ENCODE measurements around the gene FREM3.

The FREM3 gene

DNA sequence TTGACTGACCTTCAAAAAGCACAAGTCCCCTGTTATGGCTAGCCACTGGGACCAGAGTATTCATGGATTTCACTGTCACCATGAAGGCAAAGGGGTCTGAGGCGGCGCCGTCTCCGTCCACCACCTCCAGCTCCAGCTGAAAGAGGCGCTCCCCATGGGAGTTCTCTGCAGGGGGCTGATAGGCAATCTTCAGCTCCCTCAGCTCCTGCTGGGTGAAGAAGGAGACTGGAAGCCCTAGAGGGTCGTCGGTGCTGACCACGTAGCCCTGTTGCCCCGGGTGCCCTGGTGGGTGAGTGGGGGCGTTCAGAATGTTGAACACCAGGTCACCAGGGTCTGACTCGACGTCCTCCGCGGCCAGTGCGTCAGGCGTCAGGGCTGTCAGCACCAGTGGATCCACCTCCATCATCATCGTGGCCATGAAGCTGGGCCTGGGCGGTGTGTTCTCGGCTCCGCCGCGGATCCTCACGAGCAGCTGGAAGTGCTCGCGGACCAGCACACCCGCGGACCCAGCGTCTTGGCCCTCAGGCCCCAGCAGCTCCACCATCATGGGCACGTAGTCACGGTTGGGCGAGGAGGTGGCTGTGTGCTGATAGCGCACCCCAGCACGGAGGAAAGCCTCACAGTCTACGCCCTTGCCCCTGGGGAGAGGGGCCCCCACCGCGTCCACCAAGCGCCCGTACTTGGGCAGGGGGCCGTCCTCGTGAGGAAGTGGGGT is 987 bp downstream of the FREM3 start:
- Histone ChIP-seq H3K9ac (ENCODE audit: low read depth, low read length, poor library complexity) (no peak overlapping the region), H3K27me3 (ENCODE audit: control insufficient read depth in 3 of 3, insufficient read depth in 3 of 3, low read depth in 1 of 3, low read length in 3 of 3) (peaks cover 13 to 61% (median 36%) of the 10 kb centered on the region in 3 experiments), H3K4me1 (ENCODE audit: control insufficient read depth in 2 of 2, insufficient read depth in 1 of 2, low read depth in 1 of 2, low read length in 2 of 2) (peaks cover 0 to 6% of the 10 kb centered on the region in 2 donors), H2AFZ (ENCODE audit: low read length) (peak overlapping the region; percentile 84), H2BK120ac (ENCODE audit: low read depth, low read length) (no peak overlapping the region), H3K4ac (ENCODE audit: low read length) (no peak overlapping the region), H3K9me3 (replicated peaks in 1 of 2; ENCODE audit: control insufficient read depth in 2 of 2, insufficient read depth in 1 of 2, low read depth in 1 of 2, low read length in 2 of 2) (peaks cover 0 to 10% of the 10 kb centered on the region in 2 donors), H2AK5ac (ENCODE audit: low read depth, low read length) (peak overlapping the region; percentile 21), H4K8ac (ENCODE audit: low read depth, low read length) (no peak overlapping the region), H3K4me3 (ENCODE audit: low read length in 2 of 2) (peak overlapping the region in 1 of 2 donors; percentile 74), H3K18ac (ENCODE audit: low read length) (peak overlapping the region; percentile 69), H3K4me2 (ENCODE audit: insufficient read depth, low read length, poor library complexity, severe bottlenecking) (peak overlapping the region; percentile 88), H3K79me1 (ENCODE audit: low read depth, low read length) (no peaks in the 10 kb centered on the region), H2BK15ac (ENCODE audit: low read length) (no peak overlapping the region), H2BK12ac (ENCODE audit: low read length) (no peak overlapping the region), H3K27ac (replicated peaks; ENCODE audit: low read length) (no peak overlapping the region), H4K91ac (ENCODE audit: low read depth, low read length, poor library complexity) (no peak overlapping the region), H3K14ac (ENCODE audit: low read length) (peak overlapping the region; percentile 51), H2BK5ac (ENCODE audit: low read length) (no peak overlapping the region), H3K23ac (ENCODE audit: low read depth, low read length, poor library complexity) (peak overlapping the region; percentile 70), H3K36me3 (replicated peaks in 1 of 2; ENCODE audit: control insufficient read depth in 2 of 2, insufficient read depth in 2 of 2, low read length in 2 of 2) (no peaks in the 10 kb centered on the region)
- WGBS, 2 donors (ENCODE audit: extremely low coverage in 2 of 2, insufficient read length in 2 of 2, insufficient replicate concordance in 1 of 2): no CpG with 5 or more reads among the region's 40 CpGs
- DNase-seq (ENCODE audit: low spot score): no peak

DNA sequence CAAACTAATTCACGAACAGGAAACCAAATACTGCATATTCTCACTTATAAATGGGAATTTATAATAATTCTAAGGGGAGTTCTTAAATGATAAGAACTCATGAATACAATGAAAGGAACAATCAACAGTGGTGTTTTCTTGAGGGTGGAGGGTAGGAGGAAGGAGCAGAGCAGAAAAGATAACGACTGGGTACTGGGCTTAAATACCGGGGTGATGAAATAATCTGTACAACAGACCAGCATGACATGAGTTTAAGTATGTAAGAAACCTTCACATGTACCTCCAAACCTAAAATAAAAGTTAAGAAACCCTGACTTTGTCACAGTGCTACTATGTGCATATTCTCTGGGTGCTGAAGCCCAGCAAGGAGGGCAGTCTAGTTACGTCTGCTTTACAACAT is 6.6 kb downstream of the FREM3 start:
- no peak overlapping the region for H2BK12ac ChIP-seq (ENCODE audit: low read length)
- no peak overlapping the region for H3K27ac ChIP-seq (replicated peaks; ENCODE audit: low read length)
- no peak overlapping the region for H4K8ac ChIP-seq (ENCODE audit: low read depth, low read length)
- H3K4ac ChIP-seq (ENCODE audit: low read length): no peak overlapping the region
- H3K14ac ChIP-seq (ENCODE audit: low read length): no peak overlapping the region
- WGBS, 2 donors (ENCODE audit: extremely low coverage in 2 of 2, insufficient read length in 2 of 2, insufficient replicate concordance in 1 of 2): no CpG with 5 or more reads among the region's 4 CpGs
- no peaks in the 10 kb centered on the region for H3K36me3 ChIP-seq (replicated peaks in 1 of 2; ENCODE audit: control insufficient read depth in 2 of 2, insufficient read depth in 2 of 2, low read length in 2 of 2)
- no peaks in the 10 kb centered on the region for H3K9me3 ChIP-seq (replicated peaks in 1 of 2; ENCODE audit: control insufficient read depth in 2 of 2, insufficient read depth in 1 of 2, low read depth in 1 of 2, low read length in 2 of 2)
- DNase-seq (ENCODE audit: low spot score): no peak
- no peak overlapping the region for H3K18ac ChIP-seq (ENCODE audit: low read length)
- H3K27me3 ChIP-seq (ENCODE audit: control insufficient read depth in 3 of 3, insufficient read depth in 3 of 3, low read depth in 1 of 3, low read length in 3 of 3): peaks cover 0 to 18% (median 8%) of the 10 kb centered on the region in 3 experiments
- H3K4me2 ChIP-seq (ENCODE audit: insufficient read depth, low read length, poor library complexity, severe bottlenecking): no peak overlapping the region
- no peak overlapping the region for H4K91ac ChIP-seq (ENCODE audit: low read depth, low read length, poor library complexity)
- no peak overlapping the region for H3K23ac ChIP-seq (ENCODE audit: low read depth, low read length, poor library complexity)
- no peak overlapping the region for H3K9ac ChIP-seq (ENCODE audit: low read depth, low read length, poor library complexity)
- H2AFZ ChIP-seq (ENCODE audit: low read length): no peak overlapping the region
- H2BK5ac ChIP-seq (ENCODE audit: low read length): no peak overlapping the region
- H2BK15ac ChIP-seq (ENCODE audit: low read length): no peak overlapping the region
- H3K4me1 ChIP-seq (ENCODE audit: control insufficient read depth in 2 of 2, insufficient read depth in 1 of 2, low read depth in 1 of 2, low read length in 2 of 2): no peaks in the 10 kb centered on the region
- no peaks in the 10 kb centered on the region for H3K79me1 ChIP-seq (ENCODE audit: low read depth, low read length)
- H2BK120ac ChIP-seq (ENCODE audit: low read depth, low read length): no peak overlapping the region
- no peak overlapping the region for H3K4me3 ChIP-seq (ENCODE audit: low read length in 2 of 2)
- no peak overlapping the region for H2AK5ac ChIP-seq (ENCODE audit: low read depth, low read length)

DNA sequence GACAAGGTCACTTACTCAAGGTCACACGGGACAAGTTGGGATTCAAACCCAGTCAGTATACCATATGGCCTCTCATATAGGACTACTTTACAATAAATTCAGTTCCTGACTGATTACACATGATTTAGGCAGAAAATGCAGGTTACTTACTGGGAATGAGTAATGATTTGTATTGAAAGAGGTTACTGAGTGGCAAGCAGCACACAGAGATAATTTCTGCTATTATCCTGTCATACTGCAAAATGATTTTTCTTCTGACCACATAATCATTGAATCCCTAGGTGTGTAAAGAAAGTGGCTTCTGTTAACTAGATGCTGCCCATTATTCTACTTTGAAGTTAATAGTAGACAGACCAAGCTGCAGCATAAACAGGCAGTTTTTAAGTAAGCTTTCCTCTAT is 8.2 kb downstream of the FREM3 start:
- no peak overlapping the region for H3K4me3 ChIP-seq (ENCODE audit: low read length in 2 of 2)

DNA sequence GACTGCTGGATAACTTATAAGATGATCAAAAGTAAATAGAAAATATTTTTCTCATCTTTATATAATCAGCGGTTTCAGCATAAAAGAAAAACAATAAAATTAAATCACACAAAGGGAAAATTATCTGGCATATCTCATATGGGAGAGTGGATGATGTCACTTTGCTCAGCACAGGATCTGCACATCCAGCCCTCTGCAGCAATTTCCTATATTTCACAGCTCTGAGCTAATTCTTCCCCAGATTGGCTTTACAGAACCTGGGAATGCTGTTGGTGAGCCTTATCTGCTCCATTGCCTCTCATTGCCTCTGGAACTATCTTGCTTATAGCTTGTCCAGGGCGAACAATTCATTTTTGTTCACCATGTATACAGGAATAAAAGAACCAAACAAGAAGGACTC is 21.0 kb downstream of the FREM3 start:
- Histone ChIP-seq H2BK5ac (ENCODE audit: low read length) (no peak overlapping the region), H3K36me3 (replicated peaks in 1 of 2; ENCODE audit: control insufficient read depth in 2 of 2, insufficient read depth in 2 of 2, low read length in 2 of 2) (no peaks in the 10 kb centered on the region), H2AFZ (ENCODE audit: low read length) (no peak overlapping the region), H3K9me3 (replicated peaks in 1 of 2; ENCODE audit: control insufficient read depth in 2 of 2, insufficient read depth in 1 of 2, low read depth in 1 of 2, low read length in 2 of 2) (no peaks in the 10 kb centered on the region), H3K27me3 (ENCODE audit: control insufficient read depth in 3 of 3, insufficient read depth in 3 of 3, low read depth in 1 of 3, low read length in 3 of 3) (no peaks in the 10 kb centered on the region), H3K9ac (ENCODE audit: low read depth, low read length, poor library complexity) (no peak overlapping the region), H3K4me1 (ENCODE audit: control insufficient read depth in 2 of 2, insufficient read depth in 1 of 2, low read depth in 1 of 2, low read length in 2 of 2) (no peaks in the 10 kb centered on the region), H3K18ac (ENCODE audit: low read length) (no peak overlapping the region), H3K23ac (ENCODE audit: low read depth, low read length, poor library complexity) (no peak overlapping the region), H3K27ac (replicated peaks; ENCODE audit: low read length) (no peak overlapping the region), H3K4me2 (ENCODE audit: insufficient read depth, low read length, poor library complexity, severe bottlenecking) (no peak overlapping the region), H2AK5ac (ENCODE audit: low read depth, low read length) (no peak overlapping the region), H2BK12ac (ENCODE audit: low read length) (no peak overlapping the region), H3K14ac (ENCODE audit: low read length) (no peak overlapping the region), H3K4ac (ENCODE audit: low read length) (no peak overlapping the region), H4K8ac (ENCODE audit: low read depth, low read length) (no peak overlapping the region), H2BK120ac (ENCODE audit: low read depth, low read length) (no peak overlapping the region), H4K91ac (ENCODE audit: low read depth, low read length, poor library complexity) (no peak overlapping the region), H3K79me1 (ENCODE audit: low read depth, low read length) (no peaks in the 10 kb centered on the region), H3K4me3 (ENCODE audit: low read length in 2 of 2) (no peak overlapping the region), H2BK15ac (ENCODE audit: low read length) (no peak overlapping the region)
- no peak for DNase-seq (ENCODE audit: low spot score)
- WGBS, 2 donors (ENCODE audit: extremely low coverage in 2 of 2, insufficient read length in 2 of 2, insufficient replicate concordance in 1 of 2): no CpG with 5 or more reads among the region's 2 CpGs

More for the DNA sequence above, 8.2 kb downstream of the FREM3 start:
- Histone ChIP-seq H2BK12ac (ENCODE audit: low read length) (no peak overlapping the region), H3K79me1 (ENCODE audit: low read depth, low read length) (no peaks in the 10 kb centered on the region), H2AK5ac (ENCODE audit: low read depth, low read length) (no peak overlapping the region), H3K18ac (ENCODE audit: low read length) (no peak overlapping the region), H3K4me2 (ENCODE audit: insufficient read depth, low read length, poor library complexity, severe bottlenecking) (no peak overlapping the region), H3K9me3 (replicated peaks in 1 of 2; ENCODE audit: control insufficient read depth in 2 of 2, insufficient read depth in 1 of 2, low read depth in 1 of 2, low read length in 2 of 2) (no peaks in the 10 kb centered on the region), H3K4ac (ENCODE audit: low read length) (no peak overlapping the region), H2AFZ (ENCODE audit: low read length) (no peak overlapping the region), H3K27me3 (ENCODE audit: control insufficient read depth in 3 of 3, insufficient read depth in 3 of 3, low read depth in 1 of 3, low read length in 3 of 3) (peaks cover 0 to 2% (median 0%) of the 10 kb centered on the region in 3 experiments), H2BK120ac (ENCODE audit: low read depth, low read length) (no peak overlapping the region), H3K14ac (ENCODE audit: low read length) (no peak overlapping the region), H3K4me1 (ENCODE audit: control insufficient read depth in 2 of 2, insufficient read depth in 1 of 2, low read depth in 1 of 2, low read length in 2 of 2) (no peaks in the 10 kb centered on the region), H3K27ac (replicated peaks; ENCODE audit: low read length) (no peak overlapping the region), H3K9ac (ENCODE audit: low read depth, low read length, poor library complexity) (no peak overlapping the region), H3K23ac (ENCODE audit: low read depth, low read length, poor library complexity) (no peak overlapping the region), H3K36me3 (replicated peaks in 1 of 2; ENCODE audit: control insufficient read depth in 2 of 2, insufficient read depth in 2 of 2, low read length in 2 of 2) (no peaks in the 10 kb centered on the region), H4K91ac (ENCODE audit: low read depth, low read length, poor library complexity) (no peak overlapping the region), H2BK5ac (ENCODE audit: low read length) (no peak overlapping the region), H4K8ac (ENCODE audit: low read depth, low read length) (no peak overlapping the region), H2BK15ac (ENCODE audit: low read length) (no peak overlapping the region)
- WGBS, 2 donors (ENCODE audit: extremely low coverage in 2 of 2, insufficient read length in 2 of 2, insufficient replicate concordance in 1 of 2): no CpG with 5 or more reads among the region's 1 CpG
- no peak for DNase-seq (ENCODE audit: low spot score)

Measured in neuronal stem cell (in vitro differentiated cells).